ENCODE data around the gene RBL1.

The RBL1 gene

GRCh38 chr20:37090407-37090806 lies 5.4 kb downstream of the RBL1 start:
- no peak for TF ChIP-seq CTCF (IDR thresholded peaks at IDR 0.05)
- no peaks in the 10 kb centered on the region for H3K9me3 Mint-ChIP-seq
- H3K4me1 Mint-ChIP-seq = peaks cover 15% of the 10 kb centered on the region
- DNase-seq = no peak
- no peak overlapping the region for H3K4me3 Mint-ChIP-seq
- H3K27ac Mint-ChIP-seq = no peak overlapping the region
- H3K36me3 Mint-ChIP-seq (ENCODE audit: low read depth) = peaks cover 64% of the 10 kb centered on the region
- no peaks in the 10 kb centered on the region for H3K27me3 Mint-ChIP-seq (ENCODE audit: low read depth, poor library complexity)

GRCh38 chr20:37081717-37082289 lies 14.0 kb downstream of the RBL1 start:
- TF ChIP-seq CTCF (IDR thresholded peaks at IDR 0.05) = peak; percentile 33
- H3K36me3 Mint-ChIP-seq (ENCODE audit: low read depth) = peaks cover 78% of the 10 kb centered on the region
- no peaks in the 10 kb centered on the region for H3K27me3 Mint-ChIP-seq (ENCODE audit: low read depth, poor library complexity)
- DNase-seq = no peak
- H3K4me1 Mint-ChIP-seq = no peaks in the 10 kb centered on the region
- no peaks in the 10 kb centered on the region for H3K9me3 Mint-ChIP-seq
- no peak overlapping the region for H3K4me3 Mint-ChIP-seq
- no peak overlapping the region for H3K27ac Mint-ChIP-seq

- H3K36me3 Mint-ChIP-seq (ENCODE audit: low read depth) = peaks cover 84% of the 10 kb centered on the region
- DNase-seq = no peak
- peaks cover 19% of the 10 kb centered on the region for H3K9me3 Mint-ChIP-seq
- no peaks in the 10 kb centered on the region for H3K27me3 Mint-ChIP-seq (ENCODE audit: low read depth, poor library complexity)
- TF ChIP-seq CTCF (IDR thresholded peaks at IDR 0.05) = no peak
- no peak overlapping the region for H3K4me3 Mint-ChIP-seq
- H3K4me1 Mint-ChIP-seq = no peaks in the 10 kb centered on the region
- no peak overlapping the region for H3K27ac Mint-ChIP-seq
Measured at GRCh38 chr20:37077009-37077408, 18.8 kb downstream of the RBL1 start.

- Mint-ChIP-seq H3K36me3 (ENCODE audit: low read depth) (peaks cover 84% of the 10 kb centered on the region), H3K27me3 (ENCODE audit: low read depth, poor library complexity) (no peaks in the 10 kb centered on the region), H3K4me1 (no peaks in the 10 kb centered on the region), H3K4me3 (no peak overlapping the region), H3K9me3 (peaks cover 27% of the 10 kb centered on the region), H3K27ac (no peak overlapping the region)
- no peak for TF ChIP-seq CTCF (IDR thresholded peaks at IDR 0.05)
- no peak for DNase-seq
Measured at GRCh38 chr20:37075932-37076685, 19.7 kb downstream of the RBL1 start.

- H3K4me3 Mint-ChIP-seq = no peak overlapping the region
- no peak for TF ChIP-seq CTCF (IDR thresholded peaks at IDR 0.05)
- no peak for DNase-seq
- H3K27me3 Mint-ChIP-seq (ENCODE audit: low read depth, poor library complexity) = no peaks in the 10 kb centered on the region
- peaks cover 27% of the 10 kb centered on the region for H3K9me3 Mint-ChIP-seq
- H3K27ac Mint-ChIP-seq = no peak overlapping the region
- H3K4me1 Mint-ChIP-seq = no peaks in the 10 kb centered on the region
- H3K36me3 Mint-ChIP-seq (ENCODE audit: low read depth) = peaks cover 85% of the 10 kb centered on the region
Measured at GRCh38 chr20:37072293-37073196, 23.3 kb downstream of the RBL1 start.

All from nephron progenitor cell (in vitro differentiated cells).